CMK (cell line): ENCODE data around the gene HEXD.
"Not testable (repeated sequence)": the region's sequence is repeated elsewhere in the genome, so short reads cannot be mapped to it uniquely, and the experiment has no call there.

ENCODE experiments used
- DNase-seq: peaks from one replicate; pipeline ENCODE4 v3.0.0-alpha.2; 2010; ENCODE audit warnings: low read depth

The HEXD gene

DNA sequence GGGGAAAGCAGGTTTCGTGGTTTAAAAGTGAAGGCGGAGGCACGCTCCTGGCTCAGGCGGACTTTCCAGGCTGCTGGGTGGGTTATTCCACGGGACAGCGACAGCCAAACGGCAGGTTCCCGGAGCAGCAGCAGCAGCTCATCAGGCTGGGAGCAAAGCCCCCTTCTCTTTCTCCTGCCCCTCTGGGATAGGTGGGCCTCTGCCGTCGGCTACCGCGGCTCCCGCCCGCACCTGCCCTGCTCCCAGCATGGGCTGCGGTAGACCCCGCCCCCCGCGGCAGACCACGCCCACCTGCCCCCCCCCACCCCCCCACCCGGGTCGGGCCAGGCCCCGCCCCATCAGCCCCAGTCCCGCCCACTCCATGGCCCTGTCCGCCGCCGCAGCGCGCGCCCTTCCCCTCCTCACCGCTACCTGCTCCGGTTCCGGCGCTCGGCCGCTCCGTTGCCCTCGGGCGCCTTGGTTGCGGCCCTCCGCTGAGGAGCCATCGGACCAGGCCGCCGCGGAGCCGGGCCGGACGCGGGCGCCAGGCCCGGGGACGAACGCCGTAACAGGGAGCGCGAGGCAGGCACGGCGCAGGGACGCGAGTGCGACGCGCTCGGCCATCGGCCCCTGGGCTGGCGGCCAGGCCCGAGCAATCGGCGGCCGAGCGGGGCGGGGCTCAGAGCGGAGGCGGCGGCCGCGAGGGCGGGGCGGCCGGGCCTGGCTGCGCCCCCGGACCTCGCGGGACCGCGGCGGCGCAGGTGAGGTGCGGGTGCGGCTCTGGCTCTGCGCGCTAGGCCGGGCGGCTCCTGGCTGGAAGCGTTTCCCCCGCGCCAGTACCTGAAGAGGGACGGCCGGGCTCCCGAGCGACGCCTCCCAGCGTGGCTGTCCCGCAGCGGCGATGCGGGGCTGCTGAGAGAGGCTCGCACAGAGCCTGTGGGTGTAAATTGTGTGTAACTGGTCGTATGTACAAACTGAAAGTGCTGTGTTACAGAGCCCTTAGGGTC, at the start of gene HEXD, which contains the start of gene OGFOD3:
HEXD (plus strand) TSS at position 347 of the 986 bp plus-strand sequence. CDS start 1,453 bp downstream, outside the sequence.
OGFOD3 (minus strand) TSS at position 586 of the 986 bp plus-strand sequence; CDS start at position 485, 101 bp downstream.
- DNase-seq, result peak; percentile 65

GRCh38 chr17:82369211-82369610, 48.9 kb upstream of the HEXD start:
- DNase-seq, result no peak

GRCh38 chr17:82370471-82371332, 47.4 kb upstream of the HEXD start:
- no peak for DNase-seq

- no peak for DNase-seq
Observed at GRCh38 chr17:82371333-82372248, 46.6 kb upstream of the HEXD start, which contains the start of gene UTS2R. TSS of gene UTS2R (plus strand) at chr17:82371765. CDS start at chr17:82374325, 2,560 bp downstream.

DNA sequence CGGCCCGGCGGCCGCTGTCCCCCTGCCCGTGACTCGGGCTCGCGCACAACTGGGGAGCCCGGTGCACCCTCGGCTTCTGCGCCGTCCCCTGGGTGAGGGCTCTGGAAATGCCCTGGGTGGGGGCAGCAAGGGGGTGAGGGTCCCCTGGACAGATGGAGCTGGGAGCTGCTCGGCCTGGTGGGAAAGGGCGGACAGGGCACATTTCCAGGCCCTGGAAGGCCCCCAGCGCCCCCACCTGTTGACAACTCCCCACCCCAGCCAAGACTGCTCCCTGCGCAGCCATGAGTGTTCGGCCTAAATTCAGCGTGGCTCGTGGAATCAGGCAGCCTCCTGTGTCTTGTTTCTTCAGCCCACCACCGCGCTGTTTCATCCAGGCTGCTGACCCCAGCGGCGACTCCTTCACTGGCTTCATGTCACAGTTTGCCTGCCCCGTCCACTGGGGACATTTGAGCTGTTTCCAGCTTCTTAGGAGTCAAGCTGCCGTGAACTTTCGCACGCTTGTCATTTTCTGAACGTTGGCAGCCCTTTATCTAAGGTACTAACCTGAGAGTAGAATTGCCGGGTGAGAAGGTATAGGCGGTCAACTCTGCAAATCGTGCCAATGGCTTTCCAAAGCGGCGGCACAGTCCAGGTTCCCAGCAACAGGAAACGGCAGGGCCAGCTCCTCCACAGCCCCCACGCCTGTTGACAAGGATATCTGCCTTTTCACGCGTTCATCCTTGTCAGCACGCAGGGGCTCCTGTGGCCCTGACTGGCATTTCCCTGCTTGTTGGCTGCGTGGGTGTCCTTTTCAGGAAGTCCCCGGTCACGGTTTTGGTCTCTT, 45.7 kb upstream of the HEXD start:
- DNase-seq, result no peak

GRCh38 chr17:82373072-82373452, 45.1 kb upstream of the HEXD start:
- DNase-seq, result not testable (repeated sequence)

DNA sequence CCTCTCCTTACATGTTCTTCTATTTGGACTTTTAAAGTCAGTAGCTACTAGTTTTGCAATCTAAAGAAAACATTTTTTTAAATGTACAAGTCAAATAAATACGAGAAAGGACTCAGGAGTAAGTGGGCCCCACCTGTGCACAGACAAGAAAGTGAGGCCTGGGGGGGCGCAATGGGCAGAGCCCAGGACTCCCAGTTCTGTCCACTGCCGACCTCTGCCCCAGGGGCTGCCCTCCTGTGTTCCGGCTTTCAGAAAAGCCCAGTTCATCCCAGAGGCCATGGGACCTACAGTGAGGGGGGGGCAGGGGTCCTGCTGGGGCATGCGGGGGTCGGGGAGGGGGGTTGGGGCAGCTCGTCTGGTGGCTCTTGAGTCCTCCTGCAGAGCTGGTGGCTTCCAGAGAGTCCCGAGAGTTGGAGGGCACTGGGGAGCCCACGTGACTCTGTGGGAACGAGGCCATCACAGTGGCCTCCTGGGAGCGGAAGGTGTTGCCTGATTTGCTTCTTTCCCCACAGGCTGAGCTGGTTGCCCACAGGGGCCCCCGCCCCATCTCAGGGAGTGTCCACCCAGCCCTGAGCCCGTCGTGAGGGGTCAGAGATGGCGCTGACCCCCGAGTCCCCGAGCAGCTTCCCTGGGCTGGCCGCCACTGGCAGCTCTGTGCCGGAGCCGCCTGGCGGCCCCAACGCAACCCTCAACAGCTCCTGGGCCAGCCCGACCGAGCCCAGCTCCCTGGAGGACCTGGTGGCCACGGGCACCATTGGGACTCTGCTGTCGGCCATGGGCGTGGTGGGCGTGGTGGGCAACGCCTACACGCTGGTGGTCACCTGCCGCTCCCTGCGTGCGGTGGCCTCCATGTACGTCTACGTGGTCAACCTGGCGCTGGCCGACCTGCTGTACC, 44.2 kb upstream of the HEXD start:
- DNase-seq, result no peak

GRCh38 chr17:82374626-82375331, 43.4 kb upstream of the HEXD start:
- no peak for DNase-seq

DNA sequence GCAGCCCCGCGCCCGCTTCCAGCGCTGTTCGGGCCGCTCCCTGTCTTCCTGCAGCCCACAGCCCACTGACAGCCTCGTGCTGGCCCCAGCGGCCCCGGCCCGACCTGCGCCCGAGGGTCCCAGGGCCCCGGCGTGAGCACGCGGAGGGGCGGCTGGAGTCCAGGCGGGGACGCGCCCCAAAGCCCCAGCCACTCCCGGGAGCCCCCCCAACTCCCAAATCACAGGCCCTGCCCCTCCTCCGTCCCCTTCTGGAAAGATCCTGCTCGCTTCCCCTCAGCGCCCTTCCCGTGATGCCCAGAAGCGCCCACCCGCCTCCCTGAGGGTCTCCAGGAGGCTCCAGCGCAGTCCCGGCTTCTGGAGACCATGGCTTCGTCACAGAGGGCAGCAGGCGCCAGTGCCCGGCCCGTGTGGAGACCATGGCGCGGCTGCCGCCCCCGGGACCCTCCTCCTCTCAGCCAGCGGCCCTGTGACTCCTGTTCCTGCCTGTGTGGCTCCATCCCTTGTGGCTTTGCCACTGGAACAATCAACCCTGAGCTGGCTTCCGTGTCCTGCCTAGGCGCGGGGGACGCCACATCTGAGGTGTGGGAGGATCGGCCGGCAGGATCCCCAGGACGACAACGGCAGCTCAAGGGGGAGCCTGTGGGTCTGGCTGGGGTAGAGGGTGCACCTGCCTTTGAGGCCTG, 42.6 kb upstream of the HEXD start:
- no peak for DNase-seq

DNA sequence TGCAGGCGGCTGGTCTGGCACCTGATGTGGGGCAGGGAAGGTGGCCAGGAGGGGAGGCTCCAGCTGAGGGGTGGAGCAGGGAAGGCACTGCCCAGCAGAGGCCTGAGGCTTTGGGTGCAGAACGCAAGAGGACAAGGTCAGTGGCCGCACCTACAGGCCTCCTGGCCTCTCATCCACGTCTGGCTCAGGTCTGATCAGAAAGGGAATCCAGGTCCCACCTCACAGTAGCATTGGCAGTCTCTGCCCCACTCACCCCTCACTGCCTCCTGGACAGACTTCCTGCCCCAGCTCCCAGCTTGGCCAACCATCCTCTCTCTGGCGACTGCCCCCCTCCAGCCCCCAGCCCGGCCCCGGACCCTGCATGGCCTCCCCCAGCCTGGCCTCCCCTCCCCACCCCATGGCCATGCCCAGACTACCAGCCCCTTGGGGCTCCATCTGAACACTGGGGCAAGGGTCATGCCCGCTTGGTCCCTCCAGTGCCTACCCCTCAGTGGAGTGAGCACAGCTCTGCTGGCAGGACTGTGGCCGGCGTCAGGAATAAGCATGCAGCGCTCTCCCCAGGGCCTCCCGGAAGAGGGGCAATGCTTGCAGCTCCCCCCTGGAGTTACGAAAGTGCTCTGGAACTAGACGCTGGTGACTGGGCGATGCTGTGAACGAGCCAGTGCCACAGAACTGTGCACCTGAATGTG, 42.0 kb upstream of the HEXD start:
- no peak for DNase-seq

GRCh38 chr17:82377294-82377693, 40.9 kb upstream of the HEXD start:
- not testable (repeated sequence) for DNase-seq

GRCh38 chr17:82377924-82378740, 40.0 kb upstream of the HEXD start:
- no peak for DNase-seq

GRCh38 chr17:82378741-82379021, 39.5 kb upstream of the HEXD start:
- DNase-seq, result no peak

- DNase-seq, result no peak
Observed at GRCh38 chr17:82380860-82381702, 37.1 kb upstream of the HEXD start.

DNA sequence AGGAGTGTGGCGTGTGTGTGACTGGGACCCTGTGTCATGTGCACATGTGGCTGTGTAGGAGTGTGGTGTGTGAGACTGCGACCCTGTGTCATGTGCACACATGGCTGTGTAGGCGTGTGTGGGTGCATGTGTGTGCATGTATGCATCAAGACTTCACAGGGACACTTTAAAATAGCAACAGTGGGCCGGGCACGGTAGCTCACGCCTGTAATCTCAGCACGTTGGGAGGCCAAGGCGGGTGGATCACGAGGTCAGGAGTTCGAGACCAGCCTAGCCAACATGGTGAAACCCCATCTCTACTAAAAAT, 36.5 kb upstream of the HEXD start:
- DNase-seq, result not testable (repeated sequence)
